Fibroblast of lung (primary cell): ENCODE measurements around the gene ANKRD22. TPM values are rescaled to one million over a fixed set of nuclear protein-coding genes. Genes with fewer than 3 reads are reported as not detected.
A peak's percentile ranks its signal among the peaks of the same experiment; 100 is the strongest.

Experiments
- DNase-seq, 2 donors: peaks; one replicate each; pipeline versions ENCODE4 v3.0.0 to v3.0.0-alpha.2; 2010; ENCODE audit warnings: low read depth in 2 of 2
- H2AFZ ChIP-seq: 2 replicates; pipeline ENCODE4 v1.5.1; 2012; ENCODE audit warnings: low read length, control low read depth, inconsistent platforms
- H3K27ac ChIP-seq: 2 replicates; pipeline ENCODE4 v1.5.1; 2011; ENCODE audit warnings: low read length, control low read depth; ENCODE audit not compliant: insufficient read depth
- H3K27me3 ChIP-seq: 2 replicates; pipeline ENCODE4 v1.5.1; 2011; ENCODE audit warnings: mild to moderate bottlenecking, low read length; ENCODE audit not compliant: control insufficient read depth, insufficient read depth
- H3K36me3 ChIP-seq: 2 replicates; pipeline ENCODE4 v1.5.1; 2011; ENCODE audit warnings: low read length; ENCODE audit not compliant: control insufficient read depth, insufficient read depth
- H3K4me1 ChIP-seq: 2 replicates; pipeline ENCODE4 v1.5.1; 2011; ENCODE audit warnings: low read length; ENCODE audit not compliant: control insufficient read depth, insufficient read depth; ENCODE audit errors: extremely low read depth
- H3K4me2 ChIP-seq: 2 replicates; pipeline ENCODE4 v1.5.1; 2011; ENCODE audit warnings: low read length, control low read depth; ENCODE audit not compliant: insufficient read depth; ENCODE audit errors: extremely low read depth
- H3K4me3 ChIP-seq, 4 experiments: fragments of 200-600 bp in 1 of 4; sonication (generic) in 1 of 4; replicated peaks in 1 of 4; 2 replicates each; pipeline ENCODE4 v1.5.1; 2011 to 2016; ENCODE audit warnings: low read length in 4 of 4, low read depth in 3 of 4, mild to moderate bottlenecking in 3 of 4, control low read depth in 2 of 4, inconsistent platforms in 1 of 4, mixed read lengths in 1 of 4; ENCODE audit not compliant: insufficient read depth in 1 of 4; ENCODE audit errors: control extremely low read depth in 1 of 4
- H3K79me2 ChIP-seq: 2 replicates; pipeline ENCODE4 v1.5.1; 2012; ENCODE audit warnings: mild to moderate bottlenecking, low read length, inconsistent platforms; ENCODE audit not compliant: control insufficient read depth, insufficient read depth
- H3K9ac ChIP-seq: 2 replicates; pipeline ENCODE4 v1.5.1; 2011; ENCODE audit warnings: mild to moderate bottlenecking, low read length, control low read depth; ENCODE audit not compliant: insufficient read depth
- H3K9me3 ChIP-seq: 2 replicates; pipeline ENCODE4 v1.5.1; 2012; ENCODE audit warnings: low read depth, low read length; ENCODE audit not compliant: control insufficient read depth, insufficient read depth
- H4K20me1 ChIP-seq: 2 replicates; pipeline ENCODE4 v1.5.1; 2011; ENCODE audit warnings: low read length; ENCODE audit not compliant: control insufficient read depth, insufficient read depth; ENCODE audit errors: extremely low read depth
- CTCF ChIP-seq, 2 donors: IDR thresholded peaks in 1 of 2; conservative IDR thresholded peaks in 1 of 2; 1 replicate in 1 of 2; 2 replicates in 1 of 2; pipeline ENCODE4 v1.5.1; 2011 to 2012; ENCODE audit warnings: low read length in 2 of 2, control low read depth in 1 of 2, inconsistent platforms in 1 of 2, low read depth in 1 of 2, mild to moderate bottlenecking in 1 of 2
- EZH2 ChIP-seq: IDR thresholded peaks from 2 replicates; pipeline ENCODE4 v1.5.1; 2012; ENCODE audit warnings: low read length, control low read depth, mild to moderate bottlenecking; ENCODE audit errors: missing control alignments
- polyA plus RNA-seq, 2 donors: library from polyadenylated mRNA; depleted of rRNA in 1 of 2; stranded (reverse) in 1 of 2; unstranded in 1 of 2; fragments of >200 nt; gene quantifications; 2 replicates each; pipeline ENCODE4 v1.2.1, GENCODE V29; 2011 to 2012; ENCODE audit warnings: missing spikeins in 1 of 2
- total RNA-seq: library from RNA; depleted of rRNA; stranded (reverse); fragments of >200 nt; gene quantifications from 2 replicates; pipeline ENCODE4 v1.2.1, GENCODE V29; 2014

The ANKRD22 gene
- total and polyA plus RNA-seq, 2 donors (not counting 1 experiment from before 2014, with no cell fraction given) = 0.17 TPM; not detected in 1

GRCh38 chr10:88858491-88858890 is 6.8 kb upstream of the ANKRD22 start:
- no peaks in the 10 kb centered on the region for H3K9me3 ChIP-seq
- peak in 1 of 2 donors; percentile 4 for DNase-seq
- no peak overlapping the region for H3K4me3 ChIP-seq
- H3K4me2 ChIP-seq = no peak overlapping the region
- H3K9ac ChIP-seq = no peak overlapping the region
- H3K4me1 ChIP-seq = no peaks in the 10 kb centered on the region
- no peaks in the 10 kb centered on the region for H3K36me3 ChIP-seq
- H3K27me3 ChIP-seq = peaks cover 1% of the 10 kb centered on the region
- no peak overlapping the region for H3K27ac ChIP-seq
- H2AFZ ChIP-seq = no peak overlapping the region
- H4K20me1 ChIP-seq = no peaks in the 10 kb centered on the region
- TF ChIP-seq CTCF (conservative IDR thresholded peaks at IDR 0.05 in 1 of 2, IDR thresholded peaks at IDR 0.05 in 1 of 2; ENCODE audit: low read depth in 1 of 2, low read length in 2 of 2) (no peak), EZH2 (no peak)
- H3K79me2 ChIP-seq = no peaks in the 10 kb centered on the region

- no peak for TF ChIP-seq CTCF (conservative IDR thresholded peaks at IDR 0.05 in 1 of 2, IDR thresholded peaks at IDR 0.05 in 1 of 2; ENCODE audit: low read depth in 1 of 2, low read length in 2 of 2)
- no peak for TF ChIP-seq EZH2
Measured at GRCh38 chr10:88857831-88858230, 6.2 kb upstream of the ANKRD22 start.

GRCh38 chr10:88854684-88855083 is 3.0 kb upstream of the ANKRD22 start:
- H3K79me2 ChIP-seq = no peaks in the 10 kb centered on the region
- TF ChIP-seq EZH2 (no peak), CTCF (conservative IDR thresholded peaks at IDR 0.05 in 1 of 2, IDR thresholded peaks at IDR 0.05 in 1 of 2; ENCODE audit: low read depth in 1 of 2, low read length in 2 of 2) (no peak)
- H3K27me3 ChIP-seq = no peaks in the 10 kb centered on the region
- H4K20me1 ChIP-seq = no peaks in the 10 kb centered on the region
- no peaks in the 10 kb centered on the region for H3K36me3 ChIP-seq
- H3K4me3 ChIP-seq = no peak overlapping the region
- DNase-seq = no peak
- H2AFZ ChIP-seq = no peak overlapping the region
- H3K4me2 ChIP-seq = no peak overlapping the region
- no peaks in the 10 kb centered on the region for H3K9me3 ChIP-seq
- no peak overlapping the region for H3K27ac ChIP-seq
- H3K9ac ChIP-seq = no peak overlapping the region
- no peaks in the 10 kb centered on the region for H3K4me1 ChIP-seq

More at GRCh38 chr10:88857831-88858230, 6.2 kb upstream of the ANKRD22 start:
- no peaks in the 10 kb centered on the region for H3K4me1 ChIP-seq
- no peak for DNase-seq
- H3K9ac ChIP-seq = no peak overlapping the region
- no peaks in the 10 kb centered on the region for H3K36me3 ChIP-seq
- no peaks in the 10 kb centered on the region for H3K79me2 ChIP-seq
- H3K27me3 ChIP-seq = no peaks in the 10 kb centered on the region
- no peak overlapping the region for H3K4me2 ChIP-seq
- H4K20me1 ChIP-seq = no peaks in the 10 kb centered on the region
- H3K9me3 ChIP-seq = no peaks in the 10 kb centered on the region
- no peak overlapping the region for H3K27ac ChIP-seq
- no peak overlapping the region for H3K4me3 ChIP-seq
- no peak overlapping the region for H2AFZ ChIP-seq
